HEK293 (cell line): Measurements from ENCODE around the gene NFATC3.

Source experiments
- GLIS2 ChIP-seq: fragments of 450-650 bp; formaldehyde crosslinking; IDR thresholded peaks from 2 replicates; pipeline ENCODE4 v1.5.1; 2016; ENCODE audit warnings: missing biosample characterization, missing genetic modification characterization
- IKZF3 ChIP-seq: fragments of 450-650 bp; IDR thresholded peaks from 2 replicates; pipeline ENCODE4 v1.5.0; 2018; ENCODE audit warnings: missing biosample characterization, mild to moderate bottlenecking, missing genetic modification characterization, moderate library complexity
- KLF1 ChIP-seq: fragments of 450-650 bp; formaldehyde crosslinking; IDR thresholded peaks from 2 replicates; pipeline ENCODE4 v1.5.1; 2016; ENCODE audit warnings: missing biosample characterization, missing genetic modification characterization
- KLF9 ChIP-seq: fragments of 450-650 bp; formaldehyde crosslinking; IDR thresholded peaks from 2 replicates; pipeline ENCODE4 v1.5.1; 2016; ENCODE audit warnings: missing biosample characterization, missing genetic modification characterization, low read depth
- REPIN1 ChIP-seq: fragments of 450-650 bp; formaldehyde crosslinking; IDR thresholded peaks from 2 replicates; pipeline ENCODE4 v1.5.1; 2017; ENCODE audit warnings: missing biosample characterization, missing genetic modification characterization, low read depth
- SETDB1 ChIP-seq: IDR thresholded peaks from one replicate; pipeline ENCODE4 v1.6.1; 2017; ENCODE audit warnings: mild to moderate bottlenecking, low read length, moderate library complexity, mixed read lengths; ENCODE audit not compliant: insufficient read length
- SP7 ChIP-seq: fragments of 450-650 bp; formaldehyde crosslinking; IDR thresholded peaks from 2 replicates; pipeline ENCODE4 v1.5.1; 2016; ENCODE audit warnings: missing biosample characterization, missing genetic modification characterization
- YY2 ChIP-seq: fragments of 450-650 bp; formaldehyde crosslinking; IDR thresholded peaks from 2 replicates; pipeline ENCODE4 v1.5.1; 2016; ENCODE audit warnings: missing biosample characterization, missing genetic modification characterization
- ZBTB48 ChIP-seq: fragments of 450-650 bp; formaldehyde crosslinking; IDR thresholded peaks from 2 replicates; pipeline ENCODE4 v1.5.1; 2016; ENCODE audit warnings: missing biosample characterization, missing genetic modification characterization
- ZEB2 ChIP-seq: fragments of 450-650 bp; formaldehyde crosslinking; IDR thresholded peaks from 2 replicates; pipeline ENCODE4 v1.5.1; 2016; ENCODE audit warnings: missing biosample characterization, missing genetic modification characterization
- ZFP69B ChIP-seq: fragments of 450-650 bp; formaldehyde crosslinking; IDR thresholded peaks from 2 replicates; pipeline ENCODE4 v1.5.1; 2016; ENCODE audit warnings: missing biosample characterization, missing genetic modification characterization
- ZIC2 ChIP-seq: fragments of 450-650 bp; formaldehyde crosslinking; IDR thresholded peaks from 2 replicates; pipeline ENCODE4 v1.5.1; 2016; ENCODE audit warnings: missing biosample characterization, missing genetic modification characterization
- ZNF114 ChIP-seq: fragments of 450-650 bp; formaldehyde crosslinking; IDR thresholded peaks from 2 replicates; pipeline ENCODE4 v1.5.0; 2017; ENCODE audit warnings: missing biosample characterization, missing genetic modification characterization
- ZNF140 ChIP-seq: fragments of 450-650 bp; formaldehyde crosslinking; IDR thresholded peaks from 2 replicates; pipeline ENCODE4 v1.5.1; 2016; ENCODE audit warnings: missing biosample characterization, missing genetic modification characterization
- ZNF2 ChIP-seq: fragments of 450-650 bp; formaldehyde crosslinking; IDR thresholded peaks from 2 replicates; pipeline ENCODE4 v1.5.1; 2016; ENCODE audit warnings: missing biosample characterization, missing genetic modification characterization
- ZNF311 ChIP-seq: fragments of 450-650 bp; formaldehyde crosslinking; IDR thresholded peaks from 2 replicates; pipeline ENCODE4 v1.5.1; 2017; ENCODE audit warnings: missing biosample characterization, missing genetic modification characterization, borderline replicate concordance
- ZNF324 ChIP-seq: fragments of 450-650 bp; formaldehyde crosslinking; IDR thresholded peaks from 2 replicates; pipeline ENCODE4 v1.5.1; 2016; ENCODE audit warnings: missing biosample characterization, missing genetic modification characterization
- ZNF394 ChIP-seq: fragments of 450-650 bp; formaldehyde crosslinking; IDR thresholded peaks from 2 replicates; pipeline ENCODE4 v1.5.1; 2016; ENCODE audit warnings: missing biosample characterization, missing genetic modification characterization, mild to moderate bottlenecking, moderate library complexity, borderline replicate concordance
- ZNF548 ChIP-seq: fragments of 450-650 bp; formaldehyde crosslinking; IDR thresholded peaks from 2 replicates; pipeline ENCODE4 v1.5.1; 2016; ENCODE audit warnings: missing biosample characterization, missing genetic modification characterization
- ZNF600 ChIP-seq: fragments of 450-650 bp; formaldehyde crosslinking; IDR thresholded peaks from 2 replicates; pipeline ENCODE4 v1.5.1; 2016; ENCODE audit warnings: missing biosample characterization, missing genetic modification characterization
- ZXDB ChIP-seq: fragments of 450-650 bp; formaldehyde crosslinking; IDR thresholded peaks from 2 replicates; pipeline ENCODE4 v1.5.1; 2016; ENCODE audit warnings: missing biosample characterization, missing genetic modification characterization
- TF ChIP-seq, protein P1 (sequence below): fragments of 450-650 bp; formaldehyde crosslinking; IDR thresholded peaks from 2 replicates; pipeline ENCODE4 v1.5.1; 2016; ENCODE audit warnings: missing biosample characterization, missing genetic modification characterization
- TF ChIP-seq, protein P2 (sequence below): fragments of 450-650 bp; formaldehyde crosslinking; IDR thresholded peaks from 2 replicates; pipeline ENCODE4 v1.5.1; 2017; ENCODE audit warnings: missing biosample characterization, missing genetic modification characterization
- TF ChIP-seq, protein P3 (sequence below): fragments of 450-650 bp; formaldehyde crosslinking; IDR thresholded peaks from 2 replicates; pipeline ENCODE4; 2016; ENCODE audit warnings: missing biosample characterization, missing genetic modification characterization
- TF ChIP-seq, protein P4 (sequence below): fragments of 450-650 bp; formaldehyde crosslinking; IDR thresholded peaks from 2 replicates; pipeline ENCODE4 v1.5.1; 2016; ENCODE audit warnings: missing biosample characterization, missing genetic modification characterization
- TF ChIP-seq, protein P5 (sequence below): fragments of 450-650 bp; formaldehyde crosslinking; IDR thresholded peaks from 2 replicates; pipeline ENCODE4 v1.5.1; 2016; ENCODE audit warnings: missing biosample characterization, missing genetic modification characterization
- TF ChIP-seq, protein P6 (sequence below): fragments of 450-650 bp; formaldehyde crosslinking; IDR thresholded peaks from 2 replicates; pipeline ENCODE4 v1.5.1; 2017; ENCODE audit warnings: missing biosample characterization, missing genetic modification characterization

The NFATC3 gene

DNA sequence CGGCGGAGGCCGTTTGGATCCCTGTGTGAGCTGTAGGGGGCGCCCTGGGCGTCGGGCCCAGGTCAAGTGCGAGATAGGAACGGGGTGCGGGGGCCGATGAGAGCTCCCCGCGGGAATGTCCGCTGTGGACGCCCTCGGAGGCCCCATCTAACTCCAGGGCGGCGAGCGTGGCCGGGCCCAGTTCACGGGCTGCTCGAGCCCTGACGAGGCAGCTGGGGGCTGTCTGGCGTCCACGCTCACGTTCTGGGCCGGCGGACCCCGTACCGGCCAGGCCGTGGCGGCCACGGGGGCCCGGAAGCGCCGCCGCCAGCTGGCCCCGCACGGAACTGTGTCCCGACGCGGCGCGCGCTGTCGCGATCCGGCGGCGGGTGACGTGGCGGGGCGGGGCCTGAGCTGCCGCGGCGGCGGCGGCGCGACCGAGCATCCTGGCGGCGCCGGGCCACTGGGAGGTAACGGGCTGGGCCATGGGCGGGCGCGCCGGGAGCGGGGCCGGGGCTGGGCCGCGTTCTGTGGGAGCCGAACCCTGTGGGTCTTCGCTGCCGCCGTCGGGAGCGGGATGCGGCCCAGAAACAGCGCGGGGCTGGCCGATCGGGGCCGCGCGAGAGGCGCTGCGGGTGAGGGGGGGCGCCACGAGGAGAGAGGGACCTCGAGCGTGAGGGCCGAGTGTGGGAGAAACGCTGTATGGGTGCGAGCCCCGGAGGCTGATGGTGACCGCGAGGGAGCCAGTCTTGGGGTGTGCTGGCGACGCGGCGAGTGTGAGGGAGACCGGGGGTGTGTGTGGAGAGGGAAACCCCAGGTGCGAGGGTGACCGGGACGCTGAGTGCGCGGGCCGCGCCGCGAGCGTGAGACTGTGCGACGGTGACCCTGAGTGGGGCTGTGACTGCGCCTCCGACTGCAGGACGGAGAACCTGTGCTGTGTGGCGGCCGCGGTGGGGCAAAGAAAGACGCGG lies 179.2 kb downstream of the NFATC3 start, which contains the start of gene SLC7A6 (continued):
- TF ChIP-seq, protein P1, sequence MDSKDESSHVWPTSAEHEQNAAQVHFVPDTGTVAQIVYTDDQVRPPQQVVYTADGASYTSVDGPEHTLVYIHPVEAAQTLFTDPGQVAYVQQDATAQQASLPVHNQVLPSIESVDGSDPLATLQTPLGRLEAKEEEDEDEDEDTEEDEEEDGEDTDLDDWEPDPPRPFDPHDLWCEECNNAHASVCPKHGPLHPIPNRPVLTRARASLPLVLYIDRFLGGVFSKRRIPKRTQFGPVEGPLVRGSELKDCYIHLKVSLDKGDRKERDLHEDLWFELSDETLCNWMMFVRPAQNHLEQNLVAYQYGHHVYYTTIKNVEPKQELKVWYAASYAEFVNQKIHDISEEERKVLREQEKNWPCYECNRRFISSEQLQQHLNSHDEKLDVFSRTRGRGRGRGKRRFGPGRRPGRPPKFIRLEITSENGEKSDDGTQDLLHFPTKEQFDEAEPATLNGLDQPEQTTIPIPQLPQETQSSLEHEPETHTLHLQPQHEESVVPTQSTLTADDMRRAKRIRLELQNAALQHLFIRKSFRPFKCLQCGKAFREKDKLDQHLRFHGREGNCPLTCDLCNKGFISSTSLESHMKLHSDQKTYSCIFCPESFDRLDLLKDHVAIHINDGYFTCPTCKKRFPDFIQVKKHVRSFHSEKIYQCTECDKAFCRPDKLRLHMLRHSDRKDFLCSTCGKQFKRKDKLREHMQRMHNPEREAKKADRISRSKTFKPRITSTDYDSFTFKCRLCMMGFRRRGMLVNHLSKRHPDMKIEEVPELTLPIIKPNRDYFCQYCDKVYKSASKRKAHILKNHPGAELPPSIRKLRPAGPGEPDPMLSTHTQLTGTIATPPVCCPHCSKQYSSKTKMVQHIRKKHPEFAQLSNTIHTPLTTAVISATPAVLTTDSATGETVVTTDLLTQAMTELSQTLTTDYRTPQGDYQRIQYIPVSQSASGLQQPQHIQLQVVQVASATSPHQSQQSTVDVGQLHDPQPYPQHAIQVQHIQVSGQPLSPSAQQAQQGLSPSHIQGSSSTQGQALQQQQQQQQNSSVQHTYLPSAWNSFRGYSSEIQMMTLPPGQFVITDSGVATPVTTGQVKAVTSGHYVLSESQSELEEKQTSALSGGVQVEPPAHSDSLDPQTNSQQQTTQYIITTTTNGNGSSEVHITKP (tag by site-specific recombination) = peak; percentile 91
- TF ChIP-seq SETDB1 = no peak
- peak; percentile 46; the same call in 1 of the 2 replicates for TF ChIP-seq ZNF2 (tag by site-specific recombination)
- no peak for TF ChIP-seq ZNF311 (tag by site-specific recombination)
- TF ChIP-seq REPIN1 (tag by site-specific recombination) = peak; percentile 68; the same call in 1 of the 2 replicates
- TF ChIP-seq SP7 (tag by site-specific recombination) = peak; percentile 32
- TF ChIP-seq ZNF140 = no peak
- TF ChIP-seq, protein P2, sequence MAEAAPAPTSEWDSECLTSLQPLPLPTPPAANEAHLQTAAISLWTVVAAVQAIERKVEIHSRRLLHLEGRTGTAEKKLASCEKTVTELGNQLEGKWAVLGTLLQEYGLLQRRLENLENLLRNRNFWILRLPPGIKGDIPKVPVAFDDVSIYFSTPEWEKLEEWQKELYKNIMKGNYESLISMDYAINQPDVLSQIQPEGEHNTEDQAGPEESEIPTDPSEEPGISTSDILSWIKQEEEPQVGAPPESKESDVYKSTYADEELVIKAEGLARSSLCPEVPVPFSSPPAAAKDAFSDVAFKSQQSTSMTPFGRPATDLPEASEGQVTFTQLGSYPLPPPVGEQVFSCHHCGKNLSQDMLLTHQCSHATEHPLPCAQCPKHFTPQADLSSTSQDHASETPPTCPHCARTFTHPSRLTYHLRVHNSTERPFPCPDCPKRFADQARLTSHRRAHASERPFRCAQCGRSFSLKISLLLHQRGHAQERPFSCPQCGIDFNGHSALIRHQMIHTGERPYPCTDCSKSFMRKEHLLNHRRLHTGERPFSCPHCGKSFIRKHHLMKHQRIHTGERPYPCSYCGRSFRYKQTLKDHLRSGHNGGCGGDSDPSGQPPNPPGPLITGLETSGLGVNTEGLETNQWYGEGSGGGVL (tag by site-specific recombination) = 0 out of 2 replicates have a peak, but pooled peaks have one; percentile 19
- no peak for TF ChIP-seq ZNF548
- TF ChIP-seq KLF1 (tag by site-specific recombination) = peak; percentile 61
- TF ChIP-seq GLIS2 = peak; percentile 83
- no peak for TF ChIP-seq ZNF114 (tag by site-specific recombination)
- TF ChIP-seq ZNF600 (tag by site-specific recombination) = 0 out of 2 replicates have a peak, but pooled peaks have one; percentile 23
- peak; percentile 57; the same call in 1 of the 2 replicates for TF ChIP-seq ZNF324 (tag by site-specific recombination)
- peak; percentile 78 for TF ChIP-seq ZIC2 (tag by site-specific recombination)
- peak; percentile 73 for TF ChIP-seq ZXDB (tag by site-specific recombination)
- peak; percentile 55 for TF ChIP-seq ZEB2
- peak; percentile 15; the same call in 1 of the 2 replicates for TF ChIP-seq KLF9 (tag by site-specific recombination)
- TF ChIP-seq, protein P3, sequence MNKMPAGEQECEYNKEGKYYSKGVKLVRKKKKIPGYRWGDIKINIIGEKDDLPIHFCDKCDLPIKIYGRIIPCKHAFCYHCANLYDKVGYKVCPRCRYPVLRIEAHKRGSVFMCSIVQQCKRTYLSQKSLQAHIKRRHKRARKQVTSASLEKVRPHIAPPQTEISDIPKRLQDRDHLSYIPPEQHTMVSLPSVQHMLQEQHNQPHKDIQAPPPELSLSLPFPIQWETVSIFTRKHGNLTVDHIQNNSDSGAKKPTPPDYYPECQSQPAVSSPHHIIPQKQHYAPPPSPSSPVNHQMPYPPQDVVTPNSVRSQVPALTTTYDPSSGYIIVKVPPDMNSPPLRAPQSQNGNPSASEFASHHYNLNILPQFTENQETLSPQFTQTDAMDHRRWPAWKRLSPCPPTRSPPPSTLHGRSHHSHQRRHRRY (tag by site-specific recombination) = no peak
- TF ChIP-seq, protein P4, sequence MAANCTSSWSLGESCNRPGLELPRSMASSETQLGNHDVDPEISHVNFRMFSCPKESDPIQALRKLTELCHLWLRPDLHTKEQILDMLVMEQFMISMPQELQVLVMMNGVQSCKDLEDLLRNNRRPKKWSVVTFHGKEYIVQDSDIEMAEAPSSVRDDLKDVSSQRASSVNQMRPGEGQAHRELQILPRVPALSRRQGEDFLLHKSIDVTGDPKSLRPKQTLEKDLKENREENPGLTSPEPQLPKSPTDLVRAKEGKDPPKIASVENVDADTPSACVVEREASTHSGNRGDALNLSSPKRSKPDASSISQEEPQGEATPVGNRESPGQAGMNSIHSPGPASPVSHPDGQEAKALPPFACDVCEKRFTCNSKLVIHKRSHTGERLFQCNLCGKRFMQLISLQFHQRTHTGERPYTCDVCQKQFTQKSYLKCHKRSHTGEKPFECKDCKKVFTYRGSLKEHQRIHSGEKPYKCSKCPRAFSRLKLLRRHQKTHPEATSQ (tag by site-specific recombination) = peak; percentile 68; the same call in 1 of the 2 replicates
- TF ChIP-seq, protein P5, sequence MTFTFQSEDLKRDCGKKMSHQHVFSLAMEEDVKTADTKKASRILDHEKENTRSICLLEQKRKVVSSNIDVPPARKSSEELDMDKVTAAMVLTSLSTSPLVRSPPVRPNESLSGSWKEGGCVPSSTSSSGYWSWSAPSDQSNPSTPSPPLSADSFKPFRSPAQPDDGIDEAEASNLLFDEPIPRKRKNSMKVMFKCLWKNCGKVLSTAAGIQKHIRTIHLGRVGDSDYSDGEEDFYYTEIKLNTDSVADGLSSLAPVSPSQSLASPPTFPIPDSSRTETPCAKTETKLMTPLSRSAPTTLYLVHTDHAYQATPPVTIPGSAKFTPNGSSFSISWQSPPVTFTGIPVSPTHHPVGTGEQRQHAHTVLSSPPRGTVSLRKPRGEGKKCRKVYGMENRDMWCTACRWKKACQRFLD (tag by site-specific recombination) = no peak
- TF ChIP-seq, protein P6, sequence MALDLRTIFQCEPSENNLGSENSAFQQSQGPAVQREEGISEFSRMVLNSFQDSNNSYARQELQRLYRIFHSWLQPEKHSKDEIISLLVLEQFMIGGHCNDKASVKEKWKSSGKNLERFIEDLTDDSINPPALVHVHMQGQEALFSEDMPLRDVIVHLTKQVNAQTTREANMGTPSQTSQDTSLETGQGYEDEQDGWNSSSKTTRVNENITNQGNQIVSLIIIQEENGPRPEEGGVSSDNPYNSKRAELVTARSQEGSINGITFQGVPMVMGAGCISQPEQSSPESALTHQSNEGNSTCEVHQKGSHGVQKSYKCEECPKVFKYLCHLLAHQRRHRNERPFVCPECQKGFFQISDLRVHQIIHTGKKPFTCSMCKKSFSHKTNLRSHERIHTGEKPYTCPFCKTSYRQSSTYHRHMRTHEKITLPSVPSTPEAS = 0 out of 2 replicates have a peak, but pooled peaks have one; percentile 27
- peak; percentile 34; the same call in 1 of the 2 replicates for TF ChIP-seq YY2 (tag by site-specific recombination)
- peak; percentile 79 for TF ChIP-seq ZBTB48 (tag by site-specific recombination)
- TF ChIP-seq ZFP69B = peak; percentile 59; the same call in 1 of the 2 replicates
- 0 out of 2 replicates have a peak, but pooled peaks have one; percentile 31 for TF ChIP-seq ZNF394 (tag by site-specific recombination)
- 0 out of 2 replicates have a peak, but pooled peaks have one; percentile 36 for TF ChIP-seq IKZF3 (tag by site-specific recombination)
